HG02938 (cell line): ENCODE measurements around the gene DLX1.

Experiments
- ATAC-seq: cut with Tn5 transposase; IDR thresholded peaks from one replicate; pipeline ENCODE4 v1.9.1; 2021; ENCODE audit warnings: mild to moderate bottlenecking, moderate library complexity; ENCODE audit not compliant: unreplicated experiment

The DLX1 gene

GRCh38 chr2:172096626-172097547, 11.6 kb downstream of the DLX1 start:
- ATAC-seq: no peak

- no peak for ATAC-seq
Measured at GRCh38 chr2:172097557-172098131, 12.3 kb downstream of the DLX1 start.

GRCh38 chr2:172098287-172098649, 13.0 kb downstream of the DLX1 start:
- no peak for ATAC-seq

GRCh38 chr2:172098650-172099471, 13.6 kb downstream of the DLX1 start:
- ATAC-seq: no peak

- no peak for ATAC-seq
Measured at GRCh38 chr2:172099472-172100079, 14.3 kb downstream of the DLX1 start.

GRCh38 chr2:172100080-172100934, 15.0 kb downstream of the DLX1 start:
- ATAC-seq: no peak

GRCh38 chr2:172100935-172101820, 15.9 kb downstream of the DLX1 start:
- ATAC-seq: no peak

GRCh38 chr2:172101821-172102390, 16.6 kb downstream of the DLX1 start:
- ATAC-seq: peak; percentile 6

- ATAC-seq: peak; percentile 62
Measured at GRCh38 chr2:172102391-172103359, 17.4 kb downstream of the DLX1 start, which contains the start of gene DLX2. Gene DLX2, minus strand, starts transcription at chr2:172102900. Its CDS starts 362 bp downstream, at chr2:172102538.

- ATAC-seq: no peak
Measured at GRCh38 chr2:172103471-172104272, 18.4 kb downstream of the DLX1 start.

GRCh38 chr2:172105471-172106107, 20.3 kb downstream of the DLX1 start:
- ATAC-seq: no peak

- no peak for ATAC-seq
Measured at GRCh38 chr2:172106108-172106961, 21.0 kb downstream of the DLX1 start.

GRCh38 chr2:172107690-172108586, 22.6 kb downstream of the DLX1 start:
- no peak for ATAC-seq

GRCh38 chr2:172108587-172108930, 23.3 kb downstream of the DLX1 start:
- no peak for ATAC-seq
